IMR-90 (cell line): ENCODE data around the gene ZFR2. TPM values are rescaled to one million over a fixed set of nuclear protein-coding genes. Genes with fewer than 3 reads are reported as not detected.

Experiments used
- ATAC-seq: fragments of 200-7000 bp; cut with Tn5 transposase; 2 replicates; pipeline ENCODE4 v1.9.1; 2020; ENCODE audit warnings: low read depth, mild to moderate bottlenecking, moderate library complexity
- BruUV-seq: library from RNA; stranded (reverse); fragments of 400-500 nt; replicated peaks from 2 replicates; lab custom pipeline; 2021; lab: Mats Ljungman, UMichigan
- CTCF ChIA-PET: fragments of 300-600 bp; formaldehyde crosslinking; extraction: SDS; loops from one replicate; lab custom pipeline; 2021; ENCODE audit warnings: antibody characterized with exemption; lab: Yijun Ruan, JAX
- POLR2A ChIA-PET: fragments of 300-600 bp; sonication (Branson Sonifier 250); formaldehyde crosslinking; loops from one replicate; lab custom pipeline; 2022; ENCODE audit warnings: antibody characterized with exemption; ENCODE audit not compliant: unreplicated experiment; lab: Charles Lee
- DNase-seq: peaks from one replicate; pipeline ENCODE4 v3.0.0; 2013
- H2AFZ ChIP-seq: replicated peaks from 2 replicates; pipeline ENCODE3; 2013; ENCODE audit warnings: low read length, mild to moderate bottlenecking; ENCODE audit not compliant: poor library complexity
- H2AK5ac ChIP-seq: 2 replicates; pipeline ENCODE4 v1.6.1; 2013; ENCODE audit warnings: low read depth, low read length, inconsistent platforms
- H2AK9ac ChIP-seq: replicated peaks from 2 replicates; pipeline ENCODE3; 2013; ENCODE audit warnings: mild to moderate bottlenecking, low read depth, low read length, moderate library complexity; ENCODE audit not compliant: poor library complexity
- H2BK120ac ChIP-seq: 2 replicates; pipeline ENCODE4 v1.6.1; 2013; ENCODE audit warnings: low read depth, low read length, inconsistent platforms
- H2BK15ac ChIP-seq: 3 replicates; pipeline ENCODE4 v1.6.1; 2013; ENCODE audit warnings: low read depth, low read length, inconsistent platforms
- H2BK20ac ChIP-seq: 2 replicates; pipeline ENCODE4 v1.6.1; 2013; ENCODE audit warnings: low read depth, mild to moderate bottlenecking, inconsistent platforms, low read length, moderate library complexity
- H2BK5ac ChIP-seq: 2 replicates; pipeline ENCODE4 v1.6.1; 2013; ENCODE audit warnings: mild to moderate bottlenecking, low read depth, low read length, inconsistent platforms; ENCODE audit not compliant: poor library complexity, severe bottlenecking
- H3K14ac ChIP-seq: replicated peaks from 2 replicates; pipeline ENCODE4 v1.6.1; 2013; ENCODE audit warnings: low read depth, low read length, inconsistent platforms
- H3K18ac ChIP-seq: 2 replicates; pipeline ENCODE4 v1.6.1; 2013; ENCODE audit warnings: low read depth, low read length, control low read depth
- H3K23ac ChIP-seq: 2 replicates; pipeline ENCODE4 v1.6.1; 2013; ENCODE audit warnings: low read depth, low read length, inconsistent platforms
- H3K27ac ChIP-seq: 2 replicates; pipeline ENCODE4 v1.5.1; 2013; ENCODE audit warnings: mild to moderate bottlenecking, control low read depth, low read length; ENCODE audit not compliant: insufficient read depth
- H3K27me3 ChIP-seq: 2 replicates; pipeline ENCODE4 v1.6.1; 2013; ENCODE audit warnings: low read length; ENCODE audit not compliant: control insufficient read depth, insufficient read depth
- H3K36me3 ChIP-seq: 2 replicates; pipeline ENCODE4 v1.6.1; 2013; ENCODE audit warnings: low read length, mixed read lengths; ENCODE audit not compliant: control insufficient read depth, insufficient read depth
- H3K4ac ChIP-seq: 2 replicates; pipeline ENCODE4 v1.6.1; 2013; ENCODE audit warnings: low read depth, low read length, inconsistent platforms
- H3K4me1 ChIP-seq: 2 replicates; pipeline ENCODE4 v1.6.1; 2013; ENCODE audit warnings: low read length, mixed read lengths; ENCODE audit not compliant: control insufficient read depth, insufficient read depth
- H3K4me2 ChIP-seq: 2 replicates; pipeline ENCODE4 v1.6.1; 2013; ENCODE audit warnings: low read depth, mild to moderate bottlenecking, control low read depth, low read length, moderate library complexity
- H3K4me3 ChIP-seq: 2 replicates; pipeline ENCODE4 v1.5.1; 2013; ENCODE audit warnings: low read depth, mild to moderate bottlenecking, control low read depth, low read length, moderate library complexity; ENCODE audit not compliant: insufficient read depth
- H3K56ac ChIP-seq: 2 replicates; pipeline ENCODE4 v1.6.1; 2013; ENCODE audit warnings: low read length, inconsistent platforms; ENCODE audit not compliant: insufficient read depth; ENCODE audit errors: extremely low read depth
- H3K79me1 ChIP-seq, 2 experiments: 2 replicates each; pipeline ENCODE4 v1.6.1; 2013; ENCODE audit warnings: low read length in 2 of 2, inconsistent platforms in 1 of 2, low read depth in 1 of 2
- H3K9ac ChIP-seq: 2 replicates; pipeline ENCODE4 v1.6.1; 2013; ENCODE audit warnings: low read depth, low read length, control low read depth
- H3K9me1 ChIP-seq: 2 replicates; pipeline ENCODE4 v1.6.1; 2013; ENCODE audit warnings: low read length, inconsistent platforms; ENCODE audit not compliant: insufficient read depth
- H3K9me3 ChIP-seq: 2 replicates; pipeline ENCODE4 v1.6.1; 2013; ENCODE audit warnings: low read length; ENCODE audit not compliant: control insufficient read depth, insufficient read depth
- H4K20me1 ChIP-seq: 2 replicates; pipeline ENCODE4 v1.6.1; 2013; ENCODE audit warnings: low read length, inconsistent platforms; ENCODE audit not compliant: insufficient read depth
- H4K5ac ChIP-seq: 2 replicates; pipeline ENCODE4 v1.6.1; 2013; ENCODE audit warnings: mild to moderate bottlenecking, low read depth, low read length, control low read depth
- H4K8ac ChIP-seq, 2 experiments: 2 replicates each; pipeline ENCODE4 v1.6.1; 2013; ENCODE audit warnings: low read depth in 2 of 2, low read length in 2 of 2, control low read depth in 1 of 2, inconsistent platforms in 1 of 2
- H4K91ac ChIP-seq: 2 replicates; pipeline ENCODE4 v1.6.1; 2013; ENCODE audit warnings: low read depth, low read length, inconsistent platforms; ENCODE audit not compliant: insufficient read depth
- BHLHE40 ChIP-seq: fragments of 150-350 bp; IDR thresholded peaks from 2 replicates; pipeline ENCODE4 v1.6.1; 2016; ENCODE audit warnings: mild to moderate bottlenecking, low read depth, low read length
- CHD1 ChIP-seq: IDR thresholded peaks from 2 replicates; pipeline ENCODE4 v1.6.1; 2012; ENCODE audit warnings: low read depth, low read length, improper control_type of control experiment
- FOS ChIP-seq: fragments of 150-350 bp; IDR thresholded peaks from 2 replicates; pipeline ENCODE4 v1.6.1; 2016; ENCODE audit warnings: low read depth, low read length
- POLR2A ChIP-seq: IDR thresholded peaks from 2 replicates; pipeline ENCODE4 v1.6.1; 2012; ENCODE audit warnings: mild to moderate bottlenecking, low read depth, low read length
- RAD21 ChIP-seq: IDR thresholded peaks from 2 replicates; pipeline ENCODE4 v1.6.1; 2012; ENCODE audit warnings: low read length, improper control_type of control experiment
- RFX5 ChIP-seq: IDR thresholded peaks from 2 replicates; pipeline ENCODE4 v1.8.0; 2012; ENCODE audit warnings: low read depth, mild to moderate bottlenecking, low read length, moderate library complexity
- SMC3 ChIP-seq: fragments of 150-350 bp; IDR thresholded peaks from 2 replicates; pipeline ENCODE4 v1.6.1; 2016; ENCODE audit warnings: low read depth, mild to moderate bottlenecking, antibody characterized with exemption, low read length, moderate library complexity
- WGBS, 2 experiments: methylation state at CpG; one replicate each; pipeline versions ENCODE4 v1.1.5 to v1.1.7; 2013; ENCODE audit warnings: missing lambda C conversion rate in 2 of 2; ENCODE audit not compliant: insufficient read length in 1 of 2; ENCODE audit errors: extremely low coverage in 2 of 2; 5-methylcytosine and 5-hydroxymethylcytosine counted together
- dilution Hi-C: fragments of 300-500 bp; cut with HindIII; formaldehyde crosslinking; loops from one replicate; pipeline ENCODE4 v1.14.3; 2018; ENCODE audit warnings: low sequenced_read_pairs; ENCODE audit not compliant: unreplicated experiment
- in situ Hi-C: fragments of 300-500 bp; cut with MboI; formaldehyde crosslinking; loops from 3 replicates; pipeline ENCODE4 v1.14.3; 2019; ENCODE audit warnings: low sequenced_read_pairs, inconsistent platforms, mixed read lengths
- intact Hi-C: fragments of 100-400 bp; cut with micrococcal nuclease; formaldehyde crosslinking; loops from 2 replicates; pipeline ENCODE4 v1.10.0; 2022
- polyA plus RNA-seq, 3 experiments: library from polyadenylated mRNA; depleted of rRNA; stranded (reverse); fragments of >200 nt; gene quantifications; 2 replicates each; pipeline ENCODE4 v1.2.3, GENCODE V29; 2012; ENCODE audit warnings: low replicate concordance in 1 of 3
- total RNA-seq: library from RNA; depleted of rRNA; stranded (reverse); fragments of >200 nt; gene quantifications from 2 replicates; pipeline ENCODE4 v1.2.3, GENCODE V29; 2012

Gene ZFR2
- total and polyA plus RNA-seq, 2 of the 4 experiments (the other 2 are of a cell fraction) = 0.19 TPM; not detected in 1

DNA sequence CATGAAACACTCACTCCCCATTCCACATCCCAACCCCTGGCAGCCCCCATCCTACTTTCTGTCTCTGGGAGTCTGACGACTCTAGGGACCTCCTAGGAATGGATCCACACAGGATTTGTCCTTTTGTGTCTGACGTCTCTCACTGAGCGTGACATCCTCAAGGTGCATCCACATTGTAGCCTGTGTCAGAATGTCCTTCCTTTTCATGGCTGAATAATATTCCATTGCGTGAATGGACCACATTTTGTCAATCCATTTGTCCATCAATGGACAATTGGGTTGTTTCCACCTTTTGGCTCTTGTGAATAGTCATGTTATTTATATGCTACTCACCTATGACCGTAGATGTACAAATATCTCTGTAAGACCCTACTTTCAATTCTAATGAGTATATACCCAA lies 47.2 kb upstream of the ZFR2 start:
- Histone ChIP-seq H3K23ac (no peak overlapping the region), H3K56ac (no peak overlapping the region), H3K18ac (no peak overlapping the region), H3K27ac (no peak overlapping the region), H3K4me3 (no peak overlapping the region), H2BK5ac (no peak overlapping the region), H2BK15ac (no peak overlapping the region), H4K8ac (no peak overlapping the region), H3K27me3 (no peaks in the 10 kb centered on the region; the same call in 1 of the 2 replicates), H3K79me1 (no peaks in the 10 kb centered on the region), H4K20me1 (no peaks in the 10 kb centered on the region), H3K36me3 (no peaks in the 10 kb centered on the region), H3K4me1 (no peaks in the 10 kb centered on the region), H4K5ac (no peak overlapping the region), H3K9ac (no peak overlapping the region), H3K9me3 (peaks cover 3% of the 10 kb centered on the region; the same call in 1 of the 2 replicates), H2AFZ (no peak overlapping the region), H2BK120ac (no peak overlapping the region), H3K4me2 (no peak overlapping the region), H3K4ac (no peak overlapping the region), H2AK5ac (no peak overlapping the region), H3K9me1 (no peaks in the 10 kb centered on the region), H2BK20ac (no peak overlapping the region), H3K14ac (no peak overlapping the region), H4K91ac (no peak overlapping the region), H2AK9ac (no peak overlapping the region)
- ATAC-seq = no peak
- in situ Hi-C loops (no loop called here), intact Hi-C loops (no loop called here), dilution Hi-C loops (no loop called here)
- WGBS, 2 experiments = 63% methylated on average over 2 of the region's 5 CpGs; no CpG with 5 or more reads in 1 of the 2 experiments
- no TSS peak for BruUV-seq
- no peak for TF ChIP-seq RAD21
- TF ChIP-seq FOS = no peak
- TF ChIP-seq BHLHE40 = no peak
- TF ChIP-seq SMC3 = no peak
- no peak for TF ChIP-seq CHD1
- no peak for TF ChIP-seq POLR2A
- TF ChIP-seq RFX5 = no peak
- no peak for DNase-seq
- ChIA-PET POLR2A (no interaction called here), CTCF (no interaction called here)
